H9 (cell line): ENCODE data around the gene NKX3-2. TPM values are rescaled to one million over a fixed set of nuclear protein-coding genes. Genes with fewer than 3 reads are reported as not detected.

Experiments
- DNase-seq: peaks from one replicate; pipeline ENCODE4 v3.0.0-alpha.2; 2017
- H2AFZ ChIP-seq: one replicate; pipeline ENCODE4 v1.6.1; 2013; ENCODE audit warnings: mild to moderate bottlenecking, low read length, control low read depth, moderate library complexity
- H2AK5ac ChIP-seq: 2 replicates; pipeline ENCODE4 v1.6.1; 2013; ENCODE audit warnings: low read length, control low read depth, mixed read lengths; ENCODE audit not compliant: insufficient read length
- H2BK120ac ChIP-seq: one replicate; pipeline ENCODE4 v1.6.1; 2013; ENCODE audit warnings: low read depth, mild to moderate bottlenecking, low read length, control low read depth, inconsistent platforms; ENCODE audit not compliant: poor library complexity, severe bottlenecking
- H2BK12ac ChIP-seq: 2 replicates; pipeline ENCODE4 v1.6.1; 2013; ENCODE audit warnings: low read length, control low read depth, mixed read lengths, low read depth; ENCODE audit not compliant: insufficient read length
- H2BK15ac ChIP-seq: 2 replicates; pipeline ENCODE4 v1.6.1; 2013; ENCODE audit warnings: low read depth, low read length, control low read depth
- H2BK20ac ChIP-seq: one replicate; pipeline ENCODE4 v1.6.1; 2013; ENCODE audit warnings: low read depth, mild to moderate bottlenecking, low read length, control low read depth, inconsistent platforms; ENCODE audit not compliant: poor library complexity, severe bottlenecking
- H2BK5ac ChIP-seq: 2 replicates; pipeline ENCODE4 v1.6.1; 2013; ENCODE audit warnings: low read length, control low read depth, mixed read lengths; ENCODE audit not compliant: insufficient read length
- H3K14ac ChIP-seq: 2 replicates; pipeline ENCODE4 v1.6.1; 2013; ENCODE audit warnings: low read length, control low read depth; ENCODE audit not compliant: insufficient read depth
- H3K18ac ChIP-seq: 2 replicates; pipeline ENCODE4 v1.6.1; 2013; ENCODE audit warnings: low read depth, mild to moderate bottlenecking, mixed read lengths, low read length, control low read depth; ENCODE audit not compliant: insufficient read length
- H3K23ac ChIP-seq: 2 replicates; pipeline ENCODE4 v1.6.1; 2013; ENCODE audit warnings: low read length, control low read depth, mixed read lengths, low read depth; ENCODE audit not compliant: insufficient read length
- H3K23me2 ChIP-seq: 2 replicates; pipeline ENCODE4 v1.6.1; 2013; ENCODE audit warnings: low read depth, mild to moderate bottlenecking, mixed read lengths, low read length, control low read depth; ENCODE audit not compliant: insufficient read length, poor library complexity, severe bottlenecking
- H3K27ac ChIP-seq: 2 replicates; pipeline ENCODE4 v1.5.1; 2013; ENCODE audit warnings: low read length, control low read depth, mixed read lengths, low read depth; ENCODE audit not compliant: insufficient read length
- H3K27me3 ChIP-seq: 2 replicates; pipeline ENCODE4 v1.6.1; 2013; ENCODE audit warnings: low read length, control low read depth, inconsistent platforms; ENCODE audit not compliant: insufficient read depth
- H3K4ac ChIP-seq: 2 replicates; pipeline ENCODE4 v1.6.1; 2013; ENCODE audit warnings: low read depth, mild to moderate bottlenecking, control low read depth, inconsistent platforms, low read length, moderate library complexity
- H3K4me1 ChIP-seq: 2 replicates; pipeline ENCODE4 v1.6.1; 2013; ENCODE audit warnings: low read length, control low read depth, inconsistent platforms; ENCODE audit not compliant: insufficient read depth
- H3K4me2 ChIP-seq: 2 replicates; pipeline ENCODE4 v1.6.1; 2013; ENCODE audit warnings: low read length, control low read depth, mixed read lengths; ENCODE audit not compliant: insufficient read length, insufficient read depth
- H3K56ac ChIP-seq: 2 replicates; pipeline ENCODE4 v1.6.1; 2013; ENCODE audit warnings: low read depth, mild to moderate bottlenecking, mixed read lengths, low read length, control low read depth; ENCODE audit not compliant: insufficient read length
- H3K79me1 ChIP-seq: 2 replicates; pipeline ENCODE4 v1.6.1; 2013; ENCODE audit warnings: low read depth, mild to moderate bottlenecking, moderate library complexity, low read length, control low read depth, inconsistent platforms; ENCODE audit not compliant: insufficient read depth, poor library complexity, severe bottlenecking
- H3K79me2 ChIP-seq: 2 replicates; pipeline ENCODE4 v1.6.1; 2013; ENCODE audit warnings: low read length, control low read depth, inconsistent platforms; ENCODE audit not compliant: insufficient read depth
- H3K9ac ChIP-seq: 2 replicates; pipeline ENCODE4 v1.6.1; 2013; ENCODE audit warnings: low read length, control low read depth, mixed read lengths; ENCODE audit not compliant: insufficient read length; ENCODE audit errors: extremely low read depth
- H3K9me3 ChIP-seq: one replicate; pipeline ENCODE4 v1.6.1; 2013; ENCODE audit warnings: low read depth, low read length, inconsistent platforms; ENCODE audit not compliant: control insufficient read depth
- H3T11ph ChIP-seq: one replicate; pipeline ENCODE4 v1.6.1; 2013; ENCODE audit warnings: mild to moderate bottlenecking, low read length, control low read depth, inconsistent platforms
- H4K20me1 ChIP-seq: one replicate; pipeline ENCODE4 v1.6.1; 2013; ENCODE audit not compliant: control insufficient read depth, insufficient read length, insufficient read depth
- H4K5ac ChIP-seq: 2 replicates; pipeline ENCODE4 v1.6.1; 2013; ENCODE audit warnings: low read depth, mild to moderate bottlenecking, mixed read lengths, low read length, control low read depth; ENCODE audit not compliant: insufficient read length
- H4K8ac ChIP-seq: replicated peaks from 2 replicates; pipeline ENCODE4 v1.6.1; 2013; ENCODE audit warnings: low read length, control low read depth, mixed read lengths, low read depth; ENCODE audit not compliant: insufficient read length
- H4K91ac ChIP-seq: 2 replicates; pipeline ENCODE4 v1.6.1; 2013; ENCODE audit warnings: low read depth, mild to moderate bottlenecking, moderate library complexity, mixed read lengths, low read length, control low read depth; ENCODE audit not compliant: insufficient read length
- H3K27ac Mint-ChIP-seq, 3 experiments: 2 replicates in 2 of 3; 3 replicates in 1 of 3; pipeline ENCODE4 v1.8.0; 2020 to 2021; ENCODE audit warnings: mixed read lengths in 3 of 3, mild to moderate bottlenecking in 1 of 3, moderate library complexity in 1 of 3
- H3K27me3 Mint-ChIP-seq: 2 replicates; pipeline ENCODE4 v1.8.0; 2021; ENCODE audit warnings: low read depth, mild to moderate bottlenecking, moderate library complexity, mixed read lengths
- H3K36me3 Mint-ChIP-seq, 3 experiments: 2 replicates in 2 of 3; 3 replicates in 1 of 3; pipeline ENCODE4 v1.8.0; 2020 to 2021; ENCODE audit warnings: low read depth in 3 of 3, mixed read lengths in 3 of 3; ENCODE audit not compliant: insufficient read depth in 1 of 3
- H3K4me1 Mint-ChIP-seq, 2 experiments: 2 replicates each; pipeline ENCODE4 v1.8.0; 2020; ENCODE audit warnings: mixed read lengths in 2 of 2
- H3K4me3 Mint-ChIP-seq, 2 experiments: 2 replicates in 1 of 2; 3 replicates in 1 of 2; pipeline ENCODE4 v1.8.0; 2020 to 2021; ENCODE audit warnings: mild to moderate bottlenecking in 2 of 2, mixed read lengths in 2 of 2, moderate library complexity in 1 of 2
- H3K9me3 Mint-ChIP-seq, 2 experiments: 2 replicates in 1 of 2; 3 replicates in 1 of 2; pipeline ENCODE4 v1.8.0; 2020; ENCODE audit warnings: mild to moderate bottlenecking in 2 of 2, mixed read lengths in 2 of 2, moderate library complexity in 1 of 2
- CTCF ChIP-seq: fragments of 200-600 bp; sonication (generic); conservative IDR thresholded peaks from 3 replicates; pipeline ENCODE4 v1.8.0; 2021; ENCODE audit warnings: antibody characterized with exemption, mild to moderate bottlenecking
- WGBS: extraction: QIAGEN DNeasy Blood & Tissue Kit; methylation state at CpG from one replicate; pipeline ENCODE4 v1.1.7; 2013; ENCODE audit warnings: missing lambda C conversion rate, low lambda C conversion rate, mixed read lengths; ENCODE audit not compliant: insufficient read length; ENCODE audit errors: extremely low coverage; 5-methylcytosine and 5-hydroxymethylcytosine counted together
- total RNA-seq: library from RNA; stranded (reverse); gene quantifications from 2 replicates; pipeline ENCODE4 v1.2.1, GENCODE V29; 2021

Gene NKX3-2
- total RNA-seq, 1 experiment from 2014 or later: 1.9 TPM

GRCh38 chr4:13548059-13548983, 4.0 kb upstream of the NKX3-2 start:
- H3K4me1 Mint-ChIP-seq: peaks cover 25 to 28% of the 10 kb centered on the region in 2 experiments
- H2BK15ac ChIP-seq: no peak overlapping the region
- no peak overlapping the region for H3K4ac ChIP-seq
- no peak overlapping the region for H2BK12ac ChIP-seq
- H3K4me3 Mint-ChIP-seq: peak overlapping the region; percentile 79 to 81
- H2AK5ac ChIP-seq: no peak overlapping the region
- H3T11ph ChIP-seq: no peak overlapping the region
- no peaks in the 10 kb centered on the region for H3K9me3 ChIP-seq
- no peak overlapping the region for H4K8ac ChIP-seq
- H3K27me3 ChIP-seq: peaks cover 32% of the 10 kb centered on the region
- DNase-seq: no peak
- no CpG with 5 or more reads among the region's 35 CpGs for WGBS
- H3K27ac ChIP-seq: no peak overlapping the region
- peaks cover 7 to 11% of the 10 kb centered on the region in 2 experiments for H3K9me3 Mint-ChIP-seq
- no peak for TF ChIP-seq CTCF
- H2BK20ac ChIP-seq: no peak overlapping the region
- H3K4me2 ChIP-seq: peak overlapping the region; percentile 72
- H2BK5ac ChIP-seq: no peak overlapping the region
- no peak overlapping the region for H4K91ac ChIP-seq
- no peak overlapping the region for H3K56ac ChIP-seq
- H3K23ac ChIP-seq: no peak overlapping the region
- H4K20me1 ChIP-seq: no peaks in the 10 kb centered on the region
- H4K5ac ChIP-seq: no peak overlapping the region
- no peak overlapping the region for H2BK120ac ChIP-seq
- H3K79me2 ChIP-seq: no peaks in the 10 kb centered on the region
- no peak overlapping the region for H3K27ac Mint-ChIP-seq
- H3K36me3 Mint-ChIP-seq: no peaks in the 10 kb centered on the region; a peak in 1 of 7 replicates
- no peaks in the 10 kb centered on the region for H3K79me1 ChIP-seq
- H2AFZ ChIP-seq: no peak overlapping the region
- no peaks in the 10 kb centered on the region for H3K4me1 ChIP-seq
- no peak overlapping the region for H3K14ac ChIP-seq
- peaks cover 25% of the 10 kb centered on the region for H3K23me2 ChIP-seq
- H3K9ac ChIP-seq: no peak overlapping the region
- H3K18ac ChIP-seq: no peak overlapping the region
- peaks cover 89% of the 10 kb centered on the region for H3K27me3 Mint-ChIP-seq
